GM18870 (cell line): ENCODE results near the gene TTYH3.
"Not testable (repeated sequence)": the region's sequence is repeated elsewhere in the genome, so short reads cannot be mapped to it uniquely, and the experiment has no call there.

Source experiments
- ATAC-seq: cut with Tn5 transposase; IDR thresholded peaks from one replicate; pipeline ENCODE4 v1.9.1; 2021; ENCODE audit warnings: moderate library complexity; ENCODE audit not compliant: unreplicated experiment

Gene TTYH3

DNA sequence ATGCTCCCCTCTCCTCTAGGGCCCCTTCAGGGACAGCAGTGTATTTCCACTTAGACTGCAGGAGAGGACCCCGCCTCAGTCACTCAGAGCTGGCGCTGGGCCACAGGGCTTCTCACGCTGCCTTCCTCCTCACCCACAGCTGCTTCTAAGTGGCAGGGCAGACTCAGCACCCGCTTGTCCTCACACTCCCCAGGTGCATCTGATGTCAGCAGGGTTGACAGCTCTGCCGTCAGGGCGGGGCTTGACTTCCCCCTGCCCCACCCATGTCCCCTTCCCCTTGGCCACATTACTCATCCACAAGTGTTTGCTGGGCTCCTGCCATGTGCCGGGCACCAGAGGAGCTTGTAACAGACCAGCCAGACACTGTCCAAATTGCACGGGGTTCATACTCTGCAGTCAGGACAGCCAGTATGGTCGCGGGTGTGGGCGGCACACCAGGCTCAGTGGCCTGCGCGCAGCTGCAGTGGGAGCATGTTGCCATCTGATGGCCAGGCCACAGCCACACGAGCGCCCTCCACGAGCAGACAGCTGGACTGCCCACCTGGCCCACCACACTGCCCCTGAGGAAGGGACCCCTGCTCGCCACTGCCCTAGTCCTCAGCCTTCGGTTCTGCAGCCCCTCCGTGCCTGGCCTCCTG lies 29.3 kb upstream of the TTYH3 start:
- no peak for ATAC-seq

DNA sequence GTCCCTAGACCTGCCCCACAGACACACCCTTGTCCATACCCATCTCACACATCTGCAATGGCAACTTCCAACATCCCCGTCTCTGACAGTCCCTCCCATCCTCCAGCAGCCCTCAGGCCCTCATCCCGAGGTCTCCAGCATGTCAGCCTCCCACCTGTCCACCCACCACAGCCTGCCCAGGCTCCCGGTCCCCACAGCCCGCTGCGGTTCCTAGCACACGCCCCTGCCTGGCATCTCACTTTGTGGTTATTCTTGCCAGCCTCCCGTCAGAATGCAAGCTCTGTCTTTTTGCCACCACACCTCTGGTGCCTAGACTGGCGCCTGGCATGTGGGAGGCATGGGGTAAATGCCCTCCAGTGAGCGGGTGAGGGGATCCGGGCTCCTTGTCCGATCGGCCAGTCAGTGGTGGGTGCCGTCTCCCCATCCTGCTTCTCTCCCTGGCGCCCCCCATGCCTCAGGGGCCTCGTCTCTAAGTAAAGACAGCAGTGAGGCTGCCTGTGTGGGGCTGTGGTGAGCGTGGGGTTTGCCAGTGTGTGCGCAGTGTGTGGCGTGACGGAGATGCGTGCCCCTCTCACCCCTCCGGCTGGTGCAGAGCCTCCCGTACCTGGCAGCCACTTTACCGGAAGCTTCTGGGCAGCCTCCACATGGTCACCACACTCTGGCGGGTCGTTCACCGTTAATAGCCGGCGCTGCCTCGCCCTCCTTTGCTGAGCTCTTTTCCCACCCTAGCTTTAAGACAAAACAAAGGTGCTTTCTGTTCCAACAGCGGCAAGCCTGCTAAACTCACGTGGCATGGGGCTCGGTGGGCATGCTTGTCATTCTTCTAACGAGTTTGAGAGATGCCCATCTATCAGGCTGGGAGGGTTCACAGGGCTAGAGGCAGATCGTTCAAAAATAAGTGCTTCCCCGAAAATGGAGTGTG lies 28.5 kb upstream of the TTYH3 start:
- ATAC-seq = no peak

DNA sequence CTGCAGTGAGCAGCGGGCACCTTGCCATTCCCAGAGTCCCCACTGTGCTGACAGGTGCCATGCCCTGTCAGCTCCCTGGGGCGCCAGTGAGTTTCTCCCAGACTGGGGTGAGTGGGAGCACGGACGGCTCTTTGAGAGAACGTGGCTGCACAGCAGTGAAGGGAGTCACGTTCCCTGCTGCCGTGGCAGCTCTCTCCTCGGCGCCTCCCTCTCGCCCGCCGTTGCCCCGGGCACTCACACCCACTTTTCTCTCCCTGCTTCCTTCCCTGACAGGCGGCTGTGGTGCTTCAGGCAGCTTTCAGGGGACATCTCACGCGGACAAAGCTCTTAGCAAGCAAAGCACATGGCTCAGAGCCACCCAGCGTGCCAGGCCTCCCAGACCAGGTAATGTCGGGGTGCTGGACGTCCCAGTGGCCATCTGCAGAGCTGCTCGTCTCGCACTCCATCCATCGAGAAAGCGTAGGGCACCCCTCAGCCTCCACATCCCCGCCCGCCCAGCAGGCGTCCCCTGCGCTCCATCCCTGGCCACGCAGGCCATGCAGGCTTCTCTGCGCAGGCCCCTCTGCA lies 27.1 kb upstream of the TTYH3 start:
- ATAC-seq = no peak

DNA sequence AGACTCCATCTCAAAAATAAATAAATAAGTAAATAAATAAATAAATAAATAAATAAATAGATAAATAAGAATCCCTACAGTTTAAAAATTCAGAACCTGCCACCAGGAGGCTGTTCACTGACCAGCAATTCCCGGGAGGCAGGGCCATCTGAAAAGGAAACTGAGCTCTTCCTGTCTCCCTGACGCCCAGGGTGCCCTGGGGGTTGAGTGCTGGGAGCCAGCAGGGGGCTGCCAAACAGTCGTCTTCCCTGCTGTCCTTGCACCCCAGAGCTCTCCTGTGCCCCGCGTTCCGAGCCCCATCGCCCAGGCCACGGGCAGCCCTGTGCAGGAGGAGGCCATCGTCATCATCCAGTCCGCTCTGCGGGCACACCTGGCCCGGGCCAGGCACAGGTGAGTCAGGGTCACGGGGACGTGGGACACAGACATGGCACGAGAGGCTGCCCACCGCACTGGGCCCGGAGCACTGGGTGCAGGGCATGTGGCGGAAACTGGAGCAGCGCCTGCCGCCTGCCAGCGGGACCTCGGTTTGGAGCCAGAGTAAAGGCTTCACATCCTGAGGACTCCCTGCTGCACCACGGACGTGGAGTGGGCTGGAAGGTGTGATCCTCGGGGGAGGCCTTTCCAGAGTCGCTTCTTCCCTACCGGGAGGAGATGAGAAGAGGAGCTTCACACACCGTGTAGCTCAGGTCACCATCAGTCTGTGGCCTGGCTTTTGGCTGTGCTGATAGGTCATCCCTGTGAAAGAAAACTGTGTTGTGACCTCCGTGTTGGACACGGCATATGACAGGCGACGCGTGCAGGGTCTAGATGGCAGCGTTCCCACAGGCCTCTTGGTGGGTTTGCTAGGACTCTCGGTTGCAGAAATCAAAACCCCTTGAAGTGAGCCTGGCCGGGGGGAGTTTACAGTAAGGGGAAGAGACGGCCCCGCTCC lies 25.9 kb upstream of the TTYH3 start:
- ATAC-seq = no peak

DNA sequence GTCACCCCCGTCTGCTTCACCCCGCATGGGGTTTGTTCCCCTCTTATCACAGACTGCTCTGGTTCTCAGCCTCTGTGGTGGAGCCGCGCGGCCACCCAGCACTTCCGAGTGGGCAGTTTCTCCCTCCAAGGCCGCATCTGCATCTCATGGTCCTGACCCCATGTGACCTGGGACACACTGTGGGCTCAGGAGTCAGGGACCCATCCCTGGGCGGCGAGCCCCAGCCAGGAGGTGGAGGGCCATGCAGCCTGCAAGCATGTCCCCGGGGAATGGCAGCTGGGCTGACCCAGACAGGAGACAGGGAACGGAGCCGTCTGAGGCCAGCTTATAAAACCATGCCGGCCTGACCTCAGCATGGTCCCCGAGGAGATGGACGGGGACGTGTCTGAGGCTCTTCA lies 25.2 kb upstream of the TTYH3 start:
- no peak for ATAC-seq

DNA sequence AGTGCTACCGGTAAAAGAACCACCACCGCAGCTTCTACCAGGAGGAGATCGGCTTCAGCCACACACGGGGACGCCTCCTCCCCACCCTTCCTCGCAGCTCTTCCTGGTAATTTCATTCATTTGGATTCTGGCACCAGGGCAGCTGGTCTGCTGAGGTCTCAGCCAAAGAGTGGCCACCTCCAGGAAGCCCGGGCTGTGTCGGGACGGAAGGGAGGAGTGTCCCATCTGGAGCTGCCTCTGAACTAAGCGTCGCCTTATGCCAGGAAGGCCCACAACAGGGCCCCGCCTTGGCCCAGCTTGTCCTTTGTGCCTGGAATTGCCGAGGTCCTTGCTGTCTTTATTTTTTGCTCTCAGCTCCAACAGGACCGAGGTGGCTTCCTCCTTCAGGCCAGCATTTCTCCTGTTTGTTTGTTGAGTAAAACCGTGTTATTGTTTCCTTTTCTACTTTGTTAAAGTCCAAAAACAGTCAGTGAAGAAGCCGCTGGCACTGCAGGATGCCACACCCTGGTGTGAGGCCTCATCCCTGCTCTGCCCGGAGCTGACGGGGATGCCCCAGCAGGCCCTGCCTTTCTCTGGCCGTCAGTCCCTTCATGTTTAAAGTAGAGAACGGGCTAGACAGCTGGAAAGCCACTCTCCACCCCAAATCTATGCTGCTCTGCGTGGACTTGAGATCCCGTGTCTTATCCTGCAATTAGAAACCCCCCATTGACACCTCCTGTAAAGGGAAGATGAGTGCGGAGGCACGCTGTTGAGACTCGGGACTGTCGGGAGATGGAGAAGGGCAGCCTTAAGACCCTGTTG lies 24.5 kb upstream of the TTYH3 start:
- ATAC-seq = no peak

DNA sequence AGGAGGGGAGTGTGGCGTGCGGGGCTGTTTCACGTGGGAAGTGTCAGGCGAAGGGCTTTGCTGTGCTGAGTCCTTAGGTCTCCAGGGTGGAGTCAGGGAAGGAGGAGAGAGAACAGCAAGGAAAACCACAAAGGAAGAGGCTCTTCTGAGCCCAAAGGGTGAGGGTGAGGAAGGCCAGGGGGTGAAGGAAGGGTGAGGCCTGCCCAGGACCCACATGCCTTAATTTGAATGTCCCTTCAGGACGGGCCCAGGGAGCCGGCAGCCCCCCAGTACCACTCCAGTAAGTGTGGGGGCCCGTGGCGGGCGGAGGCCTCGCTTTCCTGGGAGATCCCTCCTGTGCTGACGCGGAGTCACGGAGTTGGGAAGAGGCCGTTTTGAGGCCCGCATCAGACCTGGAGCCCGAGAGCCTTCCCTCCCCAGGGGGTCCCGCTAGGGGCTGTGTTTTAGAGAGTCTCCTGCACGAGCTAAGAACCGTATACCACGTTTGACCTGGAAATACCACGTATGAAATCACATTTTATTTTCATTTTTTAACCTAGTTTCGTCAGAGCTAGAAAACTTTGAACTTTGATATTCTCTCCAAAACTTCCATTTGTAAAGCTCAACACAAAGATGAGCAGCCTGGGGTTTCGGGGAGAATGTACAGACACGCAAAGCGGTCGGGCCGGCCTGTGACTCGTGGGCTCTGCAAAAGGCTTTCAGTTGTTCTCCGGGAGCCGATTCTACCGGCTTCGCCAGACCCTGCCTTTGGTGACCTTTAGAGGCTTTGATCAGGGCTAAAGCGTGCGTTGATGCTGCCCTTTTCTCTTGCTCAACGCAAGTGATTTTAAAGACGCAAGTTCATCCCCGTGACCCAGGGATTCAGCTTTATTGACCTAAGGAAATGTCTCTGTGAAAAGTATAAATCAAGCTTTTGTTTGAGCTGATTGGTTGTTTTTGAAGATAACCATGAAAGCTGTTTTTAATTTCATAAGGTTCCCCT lies 23.6 kb upstream of the TTYH3 start:
- ATAC-seq = no peak

DNA sequence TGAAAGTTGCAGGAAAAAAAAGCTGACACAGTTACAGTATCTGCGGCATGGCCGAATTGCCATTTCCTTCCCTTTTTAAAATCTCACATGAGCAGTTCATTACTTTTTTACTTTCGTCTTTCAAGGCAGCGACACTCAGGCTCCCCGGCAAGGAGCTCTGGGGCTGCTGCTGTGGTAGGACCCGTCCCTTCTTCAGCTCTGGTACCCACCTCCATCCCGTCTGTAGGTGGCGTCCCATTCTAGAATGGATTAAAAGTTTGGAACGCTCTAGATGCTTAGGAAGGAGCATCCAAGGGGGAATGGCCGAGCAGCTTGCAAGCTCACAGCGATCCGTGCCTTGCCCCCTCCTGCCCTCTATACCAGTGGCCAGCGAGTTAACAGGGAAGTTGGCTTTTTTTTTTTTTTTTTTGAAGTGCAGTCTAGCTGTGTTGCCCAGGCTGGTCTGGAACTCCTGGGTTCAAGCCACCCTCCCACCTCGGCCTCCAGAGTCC lies 22.8 kb upstream of the TTYH3 start:
- ATAC-seq = no peak

DNA sequence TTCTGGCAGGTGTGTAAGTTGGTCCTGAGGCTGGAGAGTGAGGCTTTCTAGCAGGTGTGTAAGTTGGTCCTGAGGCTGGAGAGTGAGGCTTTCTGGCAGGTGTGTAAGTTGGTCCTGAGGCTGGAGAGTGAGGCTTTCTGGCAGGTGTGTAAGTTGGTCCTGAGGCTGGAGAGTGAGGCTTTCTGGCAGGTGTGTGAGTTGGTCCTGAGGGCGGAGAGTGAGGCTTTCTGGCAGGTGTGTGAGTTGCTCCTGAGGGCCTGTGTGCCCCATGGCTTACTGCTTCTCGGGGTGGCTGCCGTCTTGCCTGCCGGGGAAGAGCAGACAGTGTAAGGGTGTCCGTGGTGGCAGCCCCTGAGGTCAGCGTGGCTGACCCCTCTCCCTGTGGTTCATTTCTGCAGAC lies 22.1 kb upstream of the TTYH3 start:
- not testable (repeated sequence) for ATAC-seq

DNA sequence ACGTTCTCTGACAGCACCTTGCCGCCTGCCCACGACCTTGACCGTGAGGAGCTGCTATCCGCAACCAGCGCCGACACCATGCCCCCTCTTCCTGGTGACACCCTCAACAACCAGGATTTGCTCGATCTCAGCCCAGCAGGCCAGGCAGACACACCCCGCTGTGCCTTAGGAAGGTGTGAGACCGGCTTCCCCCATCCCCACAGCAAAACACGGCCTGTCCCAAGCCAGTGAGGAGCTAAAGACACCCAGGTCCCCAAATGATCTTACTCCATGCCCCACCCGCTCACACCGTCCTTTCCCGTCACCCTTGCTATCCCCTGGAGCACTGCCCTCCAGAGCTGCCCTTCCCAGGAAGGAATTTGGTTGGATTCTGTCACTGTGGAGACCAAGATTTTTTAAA lies 21.3 kb upstream of the TTYH3 start:
- ATAC-seq = no peak

DNA sequence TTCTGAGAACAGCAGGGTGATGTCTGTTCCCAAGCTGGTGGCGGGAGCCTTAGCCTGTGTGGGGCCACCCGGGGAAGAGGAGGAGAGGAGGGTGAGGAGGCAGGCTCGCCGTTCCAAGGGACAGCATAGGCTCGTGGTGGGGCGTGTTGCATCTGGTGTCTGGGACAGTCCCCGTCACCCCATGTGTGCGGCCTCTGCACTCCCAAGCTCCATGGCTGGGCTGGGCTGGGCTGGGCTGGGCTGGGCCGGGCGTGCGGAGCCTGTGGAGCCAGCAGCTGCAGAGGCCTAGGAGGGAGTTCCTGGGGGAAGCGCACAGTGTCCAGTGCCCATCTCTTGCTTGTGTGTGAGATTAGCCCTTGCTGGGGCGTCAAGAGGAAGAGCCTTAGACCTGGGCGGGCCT lies 20.9 kb upstream of the TTYH3 start:
- ATAC-seq = no peak

DNA sequence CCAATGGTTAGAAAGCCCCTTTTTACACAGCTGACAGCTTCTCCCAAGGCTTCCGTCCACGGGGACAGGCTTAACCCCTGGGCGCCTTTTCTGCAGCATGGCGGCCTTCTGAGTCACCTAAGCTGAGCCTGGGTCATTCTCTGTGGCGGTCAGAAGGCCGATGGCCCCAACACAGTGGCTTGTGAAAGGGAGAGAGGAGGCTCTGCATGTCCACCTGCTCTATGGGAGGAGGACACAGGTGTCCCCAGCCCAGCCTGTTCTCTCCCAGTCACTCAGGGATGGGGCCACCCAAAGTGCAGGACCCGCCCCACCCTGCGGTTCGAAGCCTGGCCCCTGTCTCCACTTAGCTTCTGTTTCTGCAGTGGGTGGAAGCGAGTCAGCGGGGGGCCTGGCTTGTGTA lies 20.4 kb upstream of the TTYH3 start:
- no peak for ATAC-seq

DNA sequence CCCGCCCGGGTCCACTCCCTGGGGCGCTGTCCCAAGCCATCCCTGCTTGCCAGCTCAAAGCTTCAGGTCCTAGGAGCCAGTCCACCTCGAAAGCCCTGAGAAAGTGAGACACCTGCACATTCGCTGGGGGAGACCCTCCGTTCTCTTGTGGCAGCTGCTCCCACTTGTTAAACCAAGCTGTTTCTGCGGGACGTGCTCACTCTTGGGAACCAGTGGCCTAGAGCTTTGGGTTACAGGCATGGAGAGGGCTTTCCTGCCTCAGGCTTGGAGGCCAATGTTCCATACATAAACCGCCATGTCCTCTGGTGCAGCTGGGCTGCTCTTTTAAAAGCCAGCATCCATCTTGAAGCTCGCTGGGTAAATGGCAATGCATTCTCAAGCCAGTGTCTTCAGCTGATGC lies 19.9 kb upstream of the TTYH3 start:
- no peak for ATAC-seq

DNA sequence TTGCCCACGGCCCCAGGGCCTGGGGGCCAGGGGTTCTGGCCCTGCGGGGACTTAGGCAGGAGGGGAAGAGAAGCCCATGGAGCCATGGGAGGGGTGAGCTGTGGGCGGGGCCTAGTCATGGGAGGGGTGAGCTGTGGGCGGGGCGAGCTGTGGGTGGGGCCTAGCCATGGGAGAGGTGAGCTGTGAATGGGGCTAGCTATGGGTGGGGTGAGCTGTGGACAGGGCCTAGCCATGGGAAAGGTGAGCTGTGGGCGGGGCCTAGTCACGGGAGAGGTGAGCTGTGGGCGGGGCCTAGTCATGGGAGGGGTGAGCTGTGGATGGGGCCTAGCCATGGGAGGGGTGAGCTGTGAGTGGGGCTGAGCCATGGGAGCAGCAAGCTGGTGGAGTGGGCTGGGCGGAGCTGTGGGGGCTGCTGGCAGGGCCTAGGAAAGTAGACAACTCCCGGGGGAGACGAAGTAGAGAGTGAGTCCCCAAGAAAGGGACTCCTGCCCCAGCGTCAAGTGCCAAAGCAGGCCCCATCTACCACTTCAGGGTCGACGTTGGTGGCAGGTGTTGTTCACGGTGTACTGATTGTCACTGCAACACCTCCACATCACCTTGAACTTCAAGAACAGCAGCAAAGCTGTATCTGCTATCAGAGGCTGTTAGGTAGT lies 19.2 kb upstream of the TTYH3 start:
- ATAC-seq = no peak

DNA sequence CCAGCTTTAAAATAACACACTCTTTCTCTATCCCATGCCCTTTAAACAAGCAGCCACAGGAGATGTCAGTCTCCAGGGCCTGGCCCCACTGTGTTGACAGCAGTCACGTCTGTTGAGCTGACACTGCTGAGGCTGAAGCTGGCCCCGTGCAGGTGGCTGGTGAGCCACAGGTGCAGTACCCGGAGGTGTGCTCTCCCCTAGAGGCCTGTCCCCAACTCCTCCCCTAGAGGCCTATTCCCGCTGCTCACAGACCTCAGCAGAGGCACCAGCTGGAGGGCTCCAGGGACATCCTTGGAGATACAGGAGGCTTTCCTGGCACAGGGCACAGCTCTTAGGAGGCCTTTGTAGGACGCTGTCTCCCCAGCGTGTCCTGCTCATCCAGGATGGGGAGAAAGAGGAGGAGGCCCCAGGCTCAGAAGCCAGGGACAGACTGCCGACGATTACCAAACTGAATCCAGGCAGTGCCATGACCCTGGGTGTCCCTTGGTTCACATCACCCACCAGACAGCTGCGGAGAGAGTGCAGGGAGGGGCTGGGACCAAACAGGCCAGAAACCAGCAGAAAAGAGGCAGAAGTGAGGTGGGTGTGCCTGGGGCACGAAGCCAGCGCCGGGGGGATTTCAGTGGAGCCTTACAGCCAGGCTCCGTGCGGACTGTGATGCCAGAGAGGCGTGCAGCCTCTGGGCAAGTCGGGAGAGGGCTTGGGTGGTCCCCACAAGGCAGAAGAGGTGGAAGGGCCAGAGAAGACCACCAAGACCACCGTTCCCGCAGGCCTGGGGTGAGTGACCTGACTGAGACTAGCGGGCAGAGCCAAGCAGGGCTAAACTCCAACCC lies 18.5 kb upstream of the TTYH3 start:
- ATAC-seq = no peak

DNA sequence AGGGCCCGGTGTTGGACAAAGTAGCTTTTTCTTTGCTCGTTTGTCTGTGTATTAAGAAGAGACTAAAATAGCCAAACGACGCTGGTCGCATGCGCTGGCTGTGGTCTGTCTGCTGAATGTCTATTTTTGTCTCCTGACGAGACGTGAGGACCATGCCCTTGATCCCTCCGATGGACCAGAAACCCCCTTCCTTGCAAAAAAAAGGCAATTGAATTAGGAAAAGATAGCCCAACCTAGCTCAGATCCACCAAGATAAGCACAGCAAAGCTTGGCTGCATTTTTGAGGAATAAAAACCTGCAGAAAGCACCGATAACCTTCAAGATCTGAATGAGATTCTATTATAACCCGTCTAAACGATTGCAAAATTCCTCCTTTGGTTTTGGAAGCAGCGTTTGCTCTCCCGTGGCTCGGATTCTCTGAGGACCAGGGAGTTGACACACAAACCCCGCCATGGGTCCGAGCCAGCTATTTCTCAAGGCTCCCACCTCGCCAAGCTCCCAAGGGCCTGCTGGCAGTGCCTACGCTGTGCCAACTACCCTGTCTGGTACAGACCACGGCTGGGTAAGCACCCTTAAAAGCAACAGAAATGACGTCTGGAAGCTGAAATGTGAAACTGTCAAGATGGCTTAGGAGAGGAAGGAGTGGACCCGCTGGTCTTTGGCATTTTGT lies 17.7 kb upstream of the TTYH3 start:
- ATAC-seq = no peak
